Measurements from ENCODE around the gene ST6GALNAC4.

GRCh38 chr9:127893392-127893791 is 23.4 kb downstream of the ST6GALNAC4 start:
- TF ChIP-seq REST (IDR thresholded peaks at IDR 0.05; ENCODE audit: insufficient read depth in 1 of 2, low read depth in 2 of 2, low read length in 2 of 2) (no peak), POLR2AphosphoS5 (IDR thresholded peaks at IDR 0.05; ENCODE audit: low read depth, low read length) (no peak), TAF1 (IDR thresholded peaks at IDR 0.05; ENCODE audit: borderline replicate concordance, insufficient read depth, low read length) (no peak), SIN3A (IDR thresholded peaks at IDR 0.05; ENCODE audit: borderline replicate concordance, insufficient read depth, low read length) (no peak), FOXP2 (optimal IDR thresholded peaks at IDR 0.05; ENCODE audit: borderline replicate concordance, extremely low read depth, extremely low read length, insufficient read depth) (no peak)

All from PFSK-1 (cell line).